Measurements from ENCODE around the gene C1orf56.
A peak's percentile ranks its signal among the peaks of the same experiment; 100 is the strongest.

Gene C1orf56, protein sequence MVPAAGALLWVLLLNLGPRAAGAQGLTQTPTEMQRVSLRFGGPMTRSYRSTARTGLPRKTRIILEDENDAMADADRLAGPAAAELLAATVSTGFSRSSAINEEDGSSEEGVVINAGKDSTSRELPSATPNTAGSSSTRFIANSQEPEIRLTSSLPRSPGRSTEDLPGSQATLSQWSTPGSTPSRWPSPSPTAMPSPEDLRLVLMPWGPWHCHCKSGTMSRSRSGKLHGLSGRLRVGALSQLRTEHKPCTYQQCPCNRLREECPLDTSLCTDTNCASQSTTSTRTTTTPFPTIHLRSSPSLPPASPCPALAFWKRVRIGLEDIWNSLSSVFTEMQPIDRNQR

DNA sequence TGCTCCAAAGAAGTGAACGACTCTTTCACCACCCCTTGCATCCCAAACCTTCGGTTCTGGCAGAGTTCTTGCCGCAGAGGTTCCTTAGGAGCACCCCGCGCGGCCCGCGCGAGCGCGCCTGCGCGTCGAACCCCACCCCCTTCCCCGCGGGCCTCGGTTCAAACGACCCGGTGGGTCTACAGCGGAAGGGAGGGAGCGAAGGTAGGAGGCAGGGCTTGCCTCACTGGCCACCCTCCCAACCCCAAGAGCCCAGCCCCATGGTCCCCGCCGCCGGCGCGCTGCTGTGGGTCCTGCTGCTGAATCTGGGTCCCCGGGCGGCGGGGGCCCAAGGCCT, at the start of gene C1orf56:
Gene C1orf56 (plus strand): TSS at position 161 of the 334 bp plus-strand sequence. CDS start 97 bp downstream, at position 258.
- DNase-seq = peak; percentile 93

DNA sequence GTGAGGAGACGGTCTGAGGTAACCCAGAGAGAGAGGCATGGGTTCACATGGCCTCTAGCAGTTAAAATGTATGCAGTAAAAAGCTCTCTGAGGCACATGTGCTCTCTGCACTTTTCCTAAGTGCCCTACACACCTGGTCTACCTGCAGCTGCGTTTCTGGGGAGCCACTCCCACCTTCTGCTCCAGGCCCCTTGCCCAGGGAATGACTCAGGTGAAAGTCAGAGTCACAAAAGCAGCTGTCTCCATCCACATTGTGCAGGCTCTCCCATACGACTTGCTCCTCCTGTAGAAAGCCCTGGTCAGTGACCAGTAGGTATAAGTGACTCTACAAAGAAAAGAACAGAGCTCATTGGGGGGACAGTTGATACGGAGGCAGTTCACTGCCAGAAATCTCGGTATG, 49.6 kb upstream of the C1orf56 start:
- DNase-seq = no peak

DNA sequence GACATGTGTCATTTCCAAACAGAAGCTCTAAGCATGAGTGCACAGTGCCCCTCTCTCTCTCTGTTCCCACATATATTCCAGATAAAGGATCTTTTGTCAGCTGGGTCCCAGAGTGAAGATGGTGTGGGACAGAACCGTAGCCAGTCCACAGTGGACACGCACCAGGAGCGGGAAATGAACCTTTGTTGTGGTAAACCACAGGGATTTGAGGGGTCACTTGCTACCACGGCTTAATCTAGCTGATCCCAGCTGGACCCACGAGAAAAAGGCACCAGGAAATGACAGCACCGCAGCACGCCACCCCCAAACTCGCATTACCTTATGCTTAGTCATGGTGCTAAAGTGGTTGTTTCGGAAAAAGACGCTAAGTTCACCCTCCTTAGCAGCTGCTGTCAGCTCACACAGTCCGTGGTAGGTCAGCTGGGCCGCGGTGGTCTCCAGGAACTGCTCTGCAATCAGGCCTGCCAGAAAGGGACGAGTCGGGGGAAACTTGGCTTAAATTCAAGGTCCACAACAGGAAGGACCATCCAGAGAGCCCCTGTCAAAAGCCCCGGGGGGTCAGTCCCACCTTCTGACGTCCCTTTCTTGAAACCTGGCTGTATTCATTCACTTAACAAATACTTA, 48.4 kb upstream of the C1orf56 start:
- no peak for DNase-seq

DNA sequence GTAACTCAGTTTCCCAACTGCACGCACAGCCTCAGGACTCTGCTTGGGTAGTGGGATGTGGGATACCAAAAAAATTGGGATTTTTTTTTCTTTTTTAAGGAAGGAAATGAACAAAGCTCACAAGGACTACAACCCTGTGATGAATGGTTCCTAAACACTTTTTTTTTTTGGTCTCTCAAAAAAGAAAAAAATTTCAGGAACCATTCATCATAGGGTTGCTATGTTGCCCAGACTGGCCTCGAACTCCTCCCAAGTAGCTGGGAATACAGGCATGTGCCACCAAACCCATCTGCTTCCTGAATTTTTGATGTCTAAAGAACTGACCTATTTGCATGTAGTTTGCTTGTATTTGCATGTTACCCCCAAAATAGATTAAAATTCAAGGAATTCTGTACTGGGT, 47.6 kb upstream of the C1orf56 start:
- DNase-seq = no peak

DNA sequence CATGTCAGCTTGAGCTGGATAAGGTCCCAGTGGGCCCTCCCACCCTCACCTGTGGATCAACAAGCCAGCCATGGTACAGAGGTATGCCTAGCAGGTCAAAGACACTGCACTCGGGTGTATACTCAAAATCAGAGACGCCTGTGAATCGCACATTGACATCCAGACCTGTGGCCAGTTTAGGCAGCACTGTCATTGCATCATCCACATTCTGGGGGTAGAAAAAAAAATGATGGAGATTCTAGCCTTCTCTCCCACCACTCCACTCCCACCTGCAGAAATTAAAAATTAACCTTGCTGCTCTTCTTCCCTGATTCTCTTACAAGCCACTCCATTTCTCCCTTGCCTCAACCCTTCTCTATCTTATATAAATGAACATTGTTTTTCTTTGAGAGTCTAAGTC, 47.1 kb upstream of the C1orf56 start:
- no peak for DNase-seq

DNA sequence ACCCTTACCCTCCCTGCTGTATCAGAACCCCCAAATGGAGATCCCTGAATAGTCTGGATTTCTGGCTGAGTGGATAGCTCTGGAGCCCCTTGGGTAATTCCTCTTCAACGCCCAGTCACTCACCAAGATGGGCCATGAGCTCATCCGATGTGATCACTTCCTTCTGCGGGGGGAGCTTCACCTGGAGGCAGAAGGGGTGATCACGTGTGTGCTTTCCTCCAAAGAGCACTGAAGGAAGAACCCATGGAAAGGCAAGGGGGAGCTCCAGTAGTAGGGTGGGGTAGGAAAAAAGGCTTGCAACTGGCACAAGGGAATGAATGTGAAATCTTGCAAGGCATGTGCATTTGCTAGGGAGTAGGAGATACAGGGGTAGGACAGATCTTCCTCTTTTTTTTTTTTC, 45.9 kb upstream of the C1orf56 start:
- DNase-seq = no peak

DNA sequence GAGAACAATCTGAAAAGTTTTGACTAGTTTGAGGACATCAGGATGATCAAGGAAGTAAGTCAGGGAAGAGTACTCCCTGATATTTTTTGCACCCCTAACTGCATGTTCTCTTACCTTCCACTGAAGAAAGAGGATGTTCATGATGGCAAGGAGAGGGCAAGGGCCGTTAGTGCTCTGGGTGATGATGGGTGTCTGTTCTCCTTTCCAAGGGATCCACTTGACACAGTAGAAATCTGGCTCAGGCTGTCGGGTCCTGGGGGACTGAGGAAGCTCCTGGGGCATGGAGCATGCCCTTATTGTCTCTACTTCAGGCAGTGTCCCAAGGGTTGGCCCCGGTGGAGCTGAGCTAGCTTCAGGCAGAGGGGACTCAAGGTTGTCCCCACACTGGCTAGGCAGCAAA, 45.5 kb upstream of the C1orf56 start:
- DNase-seq = no peak

DNA sequence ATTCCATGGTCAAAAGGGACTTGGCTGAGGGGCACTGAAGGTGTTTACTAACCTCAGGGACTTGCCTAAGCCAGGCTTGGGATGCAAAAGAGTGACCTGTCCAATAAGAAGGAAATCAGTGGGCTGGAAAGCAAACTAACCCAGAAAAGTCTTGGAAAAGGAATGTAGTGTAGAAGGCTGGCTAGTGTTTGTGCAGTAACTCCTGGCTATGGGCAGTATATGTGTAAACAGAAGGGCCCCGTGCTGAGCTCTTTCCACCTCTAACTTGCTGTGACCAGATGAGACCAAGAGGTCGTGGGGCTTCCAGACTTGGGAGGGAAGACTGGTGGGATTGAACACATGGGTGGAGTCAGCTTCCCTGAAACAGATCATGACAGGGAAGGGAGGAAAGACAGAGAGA, 44.9 kb upstream of the C1orf56 start:
- no peak for DNase-seq

DNA sequence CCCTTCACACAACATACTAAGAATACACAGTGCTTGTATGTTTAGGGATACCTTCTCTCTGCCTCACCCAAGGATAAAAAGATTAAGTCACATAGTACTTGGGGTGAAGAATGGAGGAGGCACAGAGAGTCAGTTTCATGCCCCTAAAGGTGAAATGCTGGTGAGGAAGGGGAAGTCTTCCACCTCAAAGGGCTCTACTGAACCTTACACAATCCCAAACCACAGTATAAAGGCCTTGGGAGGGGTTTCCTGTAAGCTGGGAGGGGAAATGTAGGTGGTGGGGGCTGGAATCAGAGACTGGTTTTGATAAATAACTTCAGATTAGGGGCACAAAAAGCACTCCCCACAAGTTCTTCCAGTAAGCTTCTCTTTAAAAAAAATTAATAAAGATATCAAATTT, 44.4 kb upstream of the C1orf56 start:
- no peak for DNase-seq

DNA sequence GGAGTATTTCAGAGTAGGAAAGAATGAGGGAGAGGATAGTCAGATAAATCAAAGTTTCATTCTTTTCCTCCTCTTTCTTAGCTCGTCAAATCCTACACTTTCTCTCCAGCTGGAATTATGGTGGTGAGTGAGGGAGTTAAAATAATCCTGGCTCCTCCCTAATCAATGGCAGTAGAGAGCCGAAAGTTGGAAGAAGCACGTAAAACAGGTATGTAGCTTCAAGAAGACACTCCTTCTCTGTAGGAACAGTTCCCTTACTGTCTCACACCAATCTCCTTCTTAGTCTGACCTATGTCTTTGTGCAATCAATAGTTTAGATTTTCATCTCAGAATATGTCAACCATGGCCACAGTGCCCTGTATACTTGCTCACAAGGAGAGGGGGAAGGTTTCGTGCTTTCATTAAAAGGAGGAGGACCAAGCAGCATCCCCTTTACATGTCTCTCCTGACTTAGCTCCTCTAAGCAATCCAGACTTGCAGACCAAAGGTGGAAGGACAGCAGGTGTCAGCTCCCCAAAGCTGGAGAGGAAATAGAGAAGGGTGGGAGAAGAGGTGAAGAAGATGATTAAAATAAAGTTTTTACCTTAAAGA, 41.7 kb upstream of the C1orf56 start:
- peak; percentile 55 for DNase-seq

DNA sequence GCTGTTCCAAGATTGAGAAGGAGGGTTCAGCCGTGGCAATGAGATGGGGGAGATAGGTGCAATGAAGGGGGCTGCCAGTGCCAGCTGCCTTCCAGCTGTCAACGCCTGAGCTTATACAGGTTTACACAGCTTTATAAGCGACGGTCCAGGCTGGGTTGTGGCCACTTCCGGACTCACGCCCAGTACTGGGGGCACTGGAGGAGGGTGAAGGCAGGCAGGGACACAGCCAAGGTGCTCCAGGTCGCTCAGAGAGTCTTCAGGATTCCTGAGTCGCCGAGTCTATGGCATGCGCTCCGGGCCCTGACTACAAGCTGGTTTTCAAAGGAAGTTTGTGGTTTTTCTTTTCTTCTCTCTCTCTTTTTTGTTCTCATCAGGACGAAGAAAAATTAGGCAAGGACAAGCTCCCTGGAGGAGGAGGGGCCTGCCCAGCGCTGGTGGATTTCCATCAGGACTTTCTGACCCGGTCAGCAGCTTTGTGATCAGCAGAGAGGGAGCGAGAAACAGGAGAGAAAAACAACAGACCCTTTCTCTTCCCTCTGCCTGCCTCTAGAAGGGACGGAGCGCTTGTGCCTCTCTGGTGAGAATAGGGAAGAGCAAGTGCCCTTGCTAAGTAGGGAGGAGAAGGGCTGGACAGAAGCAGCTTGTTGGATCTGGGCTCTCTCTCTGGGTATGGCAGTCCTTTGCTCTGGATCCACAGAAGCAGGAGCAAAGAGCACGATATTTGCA, 41.1 kb upstream of the C1orf56 start, which contains the start of gene MINDY1:
Gene MINDY1 (minus strand): TSS at position 576 of the 726 bp plus-strand sequence. CDS start 4,285 bp downstream, outside the sequence.
- peak; percentile 93 for DNase-seq

DNA sequence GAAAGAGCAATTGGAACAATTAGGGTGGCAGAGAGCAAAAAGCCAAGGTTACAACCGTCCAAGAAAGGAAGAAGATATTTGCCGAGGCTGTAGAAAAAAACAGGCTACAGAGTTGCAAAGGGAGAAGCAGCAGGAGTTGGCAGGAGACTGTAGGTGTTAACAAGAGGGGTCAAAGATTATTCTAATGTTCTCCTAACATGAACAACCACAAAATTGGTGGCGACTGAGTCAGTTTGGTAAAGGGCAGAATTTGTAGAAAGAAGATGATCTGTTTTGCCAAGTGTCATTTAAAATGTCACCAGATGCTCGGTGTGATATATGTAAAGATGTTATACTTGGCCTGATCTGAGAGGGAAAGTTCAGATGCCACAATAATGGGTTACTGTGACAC, 39.7 kb upstream of the C1orf56 start:
- peak; percentile 38 for DNase-seq

DNA sequence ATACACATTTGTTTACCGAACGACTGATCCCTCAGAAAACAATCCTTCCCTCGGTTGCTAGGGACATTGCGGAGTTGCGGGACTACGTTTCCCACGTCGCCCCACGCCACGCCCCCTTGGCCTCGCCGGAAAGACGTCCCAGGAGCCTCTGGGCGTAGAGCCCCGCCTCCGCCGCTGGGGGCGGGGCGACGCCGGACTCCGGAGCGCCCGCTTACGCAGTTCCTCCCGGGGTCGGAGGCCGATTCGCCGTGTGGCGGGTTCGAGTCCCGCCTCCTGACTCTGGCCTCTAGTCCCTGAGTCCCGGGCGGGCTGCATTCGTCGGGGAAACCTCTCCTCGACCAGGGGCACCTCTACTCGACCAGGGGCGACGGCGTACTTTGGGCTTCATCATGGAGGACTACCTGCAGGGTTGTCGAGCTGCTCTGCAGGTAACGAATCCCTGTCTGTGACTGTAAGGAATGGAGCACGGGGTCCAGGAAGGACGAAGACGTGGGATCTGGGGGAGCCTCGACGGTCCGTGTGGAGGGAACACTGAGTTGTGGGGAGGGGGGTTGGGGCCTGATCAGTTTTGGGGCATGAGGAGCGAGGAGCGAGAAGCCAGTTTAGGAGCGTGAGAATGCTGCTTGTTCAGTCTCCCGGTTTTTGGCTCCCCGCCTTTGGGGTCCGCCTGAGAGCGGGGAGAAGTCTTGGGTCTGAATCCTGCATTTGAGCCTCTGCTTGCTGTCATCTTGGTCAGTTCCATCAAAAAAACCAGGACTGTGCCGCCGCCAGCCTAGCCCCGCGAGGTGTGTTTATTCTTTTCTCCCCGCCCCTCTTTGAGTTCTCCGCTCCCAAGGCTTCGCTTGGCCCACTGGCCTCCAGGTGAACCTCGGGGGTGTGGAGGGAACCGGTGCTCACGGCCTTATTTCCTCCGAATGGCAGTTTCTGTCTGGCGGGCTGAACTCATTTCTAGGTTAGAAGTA, 39.0 kb upstream of the C1orf56 start, which contains the start of gene PRUNE1:
Gene PRUNE1 (plus strand): TSS at position 206 of the 962 bp plus-strand sequence. CDS start 184 bp downstream, at position 390.
- DNase-seq = peak; percentile 98

DNA sequence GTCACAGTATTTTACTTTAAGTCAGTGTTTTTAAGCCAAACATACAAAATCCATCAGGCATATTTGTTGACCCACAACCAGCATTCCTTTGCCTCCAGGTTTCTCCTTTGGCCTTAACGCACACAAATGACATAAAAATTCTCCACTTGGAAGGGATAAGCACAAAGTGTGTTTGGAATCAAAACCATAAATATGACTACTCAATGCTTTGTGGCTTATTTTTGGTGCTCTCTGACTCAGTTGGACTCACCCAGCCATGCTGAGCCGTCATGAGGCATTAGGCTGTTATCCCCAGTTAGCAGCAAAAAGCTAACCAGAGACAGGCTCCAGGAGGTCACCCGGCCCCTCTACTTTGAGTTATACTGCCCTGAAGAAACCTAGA, 38.4 kb upstream of the C1orf56 start:
- DNase-seq = no peak

DNA sequence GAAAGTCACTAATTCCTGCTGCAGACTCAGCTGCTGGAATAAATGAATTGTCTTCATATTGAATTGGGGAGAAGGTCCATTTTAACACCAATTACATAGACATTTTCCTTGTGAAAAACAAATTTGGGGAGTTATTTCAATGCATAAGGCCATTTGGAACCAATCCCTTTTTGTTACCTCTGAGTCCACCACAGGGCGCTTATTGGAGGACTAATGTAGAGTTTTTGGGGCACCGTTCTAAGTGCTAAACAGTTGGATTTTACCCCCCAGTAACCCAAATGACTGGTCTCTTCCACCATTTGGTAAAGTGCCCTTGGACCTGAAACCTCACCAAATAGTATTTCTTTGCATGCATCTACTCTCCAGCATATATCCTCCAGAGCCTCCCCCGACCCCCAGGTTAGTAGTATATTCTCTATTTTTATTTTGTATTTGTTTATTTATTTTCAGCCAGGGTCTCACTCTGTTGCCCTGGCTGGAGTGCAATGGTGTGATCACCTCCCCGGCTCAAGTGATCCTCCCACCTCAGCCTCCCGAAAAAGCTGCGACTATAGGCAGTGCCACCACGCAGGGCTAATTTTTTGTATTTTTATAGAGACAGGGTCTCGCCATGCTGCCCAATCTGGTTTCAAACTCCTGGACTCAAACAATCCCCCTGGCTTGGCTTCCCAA, 37.7 kb upstream of the C1orf56 start:
- DNase-seq = no peak

DNA sequence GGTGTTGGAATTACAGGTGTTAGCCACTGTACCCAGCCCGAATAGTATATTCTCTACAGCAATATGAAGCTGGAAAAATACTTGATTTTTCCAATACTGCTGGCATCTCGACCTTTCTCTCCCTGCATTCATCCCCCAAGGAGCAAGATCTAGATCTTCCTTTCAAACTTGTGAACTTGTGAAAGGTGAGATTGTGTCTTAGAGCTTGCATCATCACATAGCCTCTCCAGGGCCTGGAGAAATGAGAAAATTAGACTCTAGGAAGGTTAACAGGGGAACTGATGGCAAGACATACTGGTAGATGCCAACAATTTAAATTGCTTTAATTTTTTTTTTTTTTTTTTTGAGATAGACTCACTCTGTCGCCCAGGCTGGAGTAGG, 37.2 kb upstream of the C1orf56 start:
- no peak for DNase-seq

DNA sequence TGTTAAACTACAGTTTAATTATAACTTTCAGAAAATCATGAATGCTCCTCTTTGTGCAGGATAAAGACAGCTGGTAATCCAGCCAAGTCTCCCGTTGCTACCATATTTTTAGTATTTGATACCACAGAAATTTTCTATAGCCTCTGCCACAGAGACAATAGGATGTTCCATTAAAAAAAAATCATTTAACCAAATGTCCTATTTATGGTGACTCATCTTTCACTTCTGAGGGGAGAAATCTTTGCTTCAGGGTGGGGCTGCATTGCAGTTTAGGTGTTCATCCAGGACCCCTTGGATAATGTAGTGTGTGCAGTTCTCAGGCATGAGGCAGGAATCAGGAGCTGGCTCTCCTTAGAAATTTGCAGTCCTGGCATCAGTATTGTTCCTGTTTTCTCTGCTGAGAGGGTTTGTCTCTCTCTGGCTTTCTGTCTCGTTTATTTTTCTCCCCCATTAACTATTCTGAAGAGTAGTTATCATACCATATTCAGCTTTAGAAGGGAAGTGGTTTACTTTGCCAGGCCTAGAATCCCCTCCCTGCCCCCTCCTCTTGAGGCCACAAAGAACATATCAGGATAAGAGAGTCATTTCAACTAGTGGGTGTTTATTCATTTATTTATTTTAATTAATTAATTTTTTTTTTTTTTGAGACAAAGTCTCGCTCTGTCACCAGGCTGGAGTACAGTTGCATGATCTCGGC, 36.2 kb upstream of the C1orf56 start:
- peak; percentile 23 for DNase-seq

DNA sequence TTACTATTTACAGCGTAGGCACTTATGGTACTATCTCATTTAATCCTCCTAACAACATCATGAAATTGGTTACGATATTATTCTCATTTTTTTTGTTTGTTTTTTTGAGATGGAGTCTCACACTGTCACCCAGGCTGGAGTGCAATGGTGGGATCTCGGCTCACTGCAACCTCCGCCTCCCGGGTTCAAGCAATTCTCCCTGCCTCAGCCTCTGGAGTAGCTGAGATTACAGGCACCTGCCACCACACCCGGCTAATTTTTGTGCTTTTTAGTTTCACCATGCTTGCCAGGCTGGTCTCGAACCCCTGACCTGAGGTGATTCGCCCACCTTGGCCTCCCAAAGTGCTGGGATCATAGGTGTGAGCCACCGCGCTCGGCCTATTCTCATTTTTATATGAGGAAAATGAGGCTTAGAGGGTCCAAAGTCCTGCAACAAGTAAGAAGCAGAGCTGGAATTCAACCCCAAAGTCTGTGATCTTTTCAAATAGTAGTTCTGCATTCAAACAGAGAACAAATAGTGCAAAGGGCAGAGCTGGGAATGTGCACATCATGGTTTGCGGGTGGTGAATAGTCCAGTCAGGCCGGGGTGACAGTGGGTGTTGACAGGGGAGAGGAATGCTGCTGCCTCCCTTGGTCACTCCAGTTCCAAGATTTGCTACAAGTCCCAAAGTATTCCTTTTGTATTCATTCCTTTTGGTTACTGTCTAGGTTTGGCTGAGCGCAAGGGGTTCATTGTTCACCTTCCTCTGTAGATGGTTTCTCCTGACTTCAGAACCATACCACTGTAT, 34.7 kb upstream of the C1orf56 start:
- no peak for DNase-seq

DNA sequence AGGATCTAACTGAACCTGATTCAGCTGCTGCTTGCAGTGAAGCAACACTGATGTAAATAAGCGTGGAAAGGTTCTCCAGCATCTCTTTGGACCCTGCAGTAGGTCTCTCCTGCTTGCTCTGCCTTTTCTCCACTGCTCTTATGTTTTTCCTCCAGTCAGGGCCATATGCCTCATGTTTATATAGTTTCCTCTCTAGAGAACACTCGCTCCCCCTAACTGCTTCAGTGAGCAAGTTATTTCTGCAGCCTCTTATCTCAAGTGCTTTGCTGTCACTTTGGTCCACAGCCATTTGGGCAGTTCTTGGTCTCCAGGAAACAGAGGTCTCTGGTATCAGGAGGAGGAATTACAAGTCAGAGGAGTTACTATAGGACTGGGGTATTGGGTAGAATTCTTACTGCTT, 34.0 kb upstream of the C1orf56 start:
- DNase-seq = no peak

DNA sequence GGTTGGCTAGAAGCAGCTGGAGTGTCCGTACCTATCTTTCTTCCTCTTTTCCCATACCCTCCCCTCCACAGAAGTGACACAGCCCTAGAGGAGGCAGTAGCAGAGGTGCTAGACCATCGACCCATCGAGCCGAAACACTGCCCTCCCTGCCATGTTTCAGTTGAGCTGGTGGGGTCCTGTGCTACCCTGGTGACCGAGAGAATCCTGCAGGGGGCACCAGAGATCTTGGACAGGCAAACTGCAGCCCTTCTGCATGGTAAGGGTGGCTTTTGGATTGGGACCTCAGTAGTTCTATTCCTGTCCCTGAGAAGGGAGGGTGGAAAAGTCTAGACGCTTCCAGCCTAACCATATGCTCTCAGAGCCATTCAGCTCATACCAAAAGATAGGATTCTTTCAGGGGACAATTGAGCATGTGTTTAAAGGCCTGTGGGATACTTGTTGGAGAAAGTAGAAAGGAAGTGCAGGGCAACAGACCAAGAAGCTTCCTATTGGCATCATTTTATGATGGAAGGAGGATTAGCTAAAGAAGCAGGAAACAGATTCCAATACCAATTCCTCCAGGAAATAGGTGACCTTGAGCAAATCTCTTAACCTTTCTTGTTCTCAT, 22.9 kb upstream of the C1orf56 start:
- peak; percentile 81 for DNase-seq

Data from NCI-H69 (cell line).